GM23338 (cell line): Measurements from ENCODE around the gene UNC13C. TPM values are rescaled to one million over a fixed set of nuclear protein-coding genes. Genes with fewer than 3 reads are reported as not detected.

Experiments
- ATAC-seq: fragments of 200-7000 bp; cut with Tn5 transposase; 3 replicates; pipeline ENCODE4 v1.9.1; 2020
- DNase-seq: peaks from one replicate; pipeline ENCODE4 v3.0.0-alpha.2; 2015; ENCODE audit warnings: low spot score
- H2AFZ ChIP-seq: fragments of 200-600 bp; sonication (generic); 2 replicates; pipeline ENCODE4 v1.8.0; 2016; ENCODE audit warnings: antibody characterized with exemption, mild to moderate bottlenecking, moderate library complexity
- H3F3A ChIP-seq: fragments of 200-600 bp; sonication (generic); replicated peaks from 2 replicates; pipeline ENCODE4 v1.8.0; 2017; ENCODE audit warnings: antibody characterized with exemption, mixed run types, low read depth
- H3K27ac ChIP-seq: fragments of 200-600 bp; sonication (generic); 2 replicates; pipeline ENCODE4 v1.6.1; 2016; ENCODE audit warnings: low read depth
- H3K27me3 ChIP-seq: fragments of 200-600 bp; sonication (generic); 2 replicates; pipeline ENCODE4 v1.8.0; 2016; ENCODE audit warnings: mild to moderate bottlenecking, mixed run types, moderate library complexity; ENCODE audit not compliant: insufficient read depth
- H3K36me3 ChIP-seq: fragments of 200-600 bp; sonication (generic); 2 replicates; pipeline ENCODE4 v1.8.0; 2016; ENCODE audit warnings: mild to moderate bottlenecking; ENCODE audit not compliant: insufficient read depth
- H3K4me1 ChIP-seq: fragments of 200-600 bp; sonication (generic); 2 replicates; pipeline ENCODE4 v1.8.0; 2016; ENCODE audit warnings: mild to moderate bottlenecking, moderate library complexity; ENCODE audit not compliant: insufficient read depth
- H3K4me2 ChIP-seq: fragments of 200-600 bp; sonication (generic); 2 replicates; pipeline ENCODE4 v1.7.1; 2017; ENCODE audit warnings: mixed run types
- H3K4me3 ChIP-seq: fragments of 200-600 bp; sonication (generic); 2 replicates; pipeline ENCODE4 v1.6.1; 2016; ENCODE audit warnings: mixed run types
- H3K79me2 ChIP-seq: fragments of 200-600 bp; sonication (generic); replicated peaks from 2 replicates; pipeline ENCODE4 v1.8.0; 2017; ENCODE audit warnings: mild to moderate bottlenecking; ENCODE audit not compliant: insufficient read depth
- H3K9me2 ChIP-seq: fragments of 200-600 bp; sonication (generic); 2 replicates; pipeline ENCODE4 v1.8.0; 2017; ENCODE audit not compliant: insufficient read depth
- H4K20me1 ChIP-seq: fragments of 200-600 bp; sonication (generic); replicated peaks from 2 replicates; pipeline ENCODE4 v1.8.0; 2017; ENCODE audit warnings: mild to moderate bottlenecking; ENCODE audit not compliant: insufficient read depth
- H3K27ac Mint-ChIP-seq: 2 replicates; pipeline ENCODE4 v1.8.0; 2020; ENCODE audit warnings: inconsistent platforms, mild to moderate bottlenecking, moderate library complexity, mixed read lengths
- H3K27me3 Mint-ChIP-seq: 3 replicates; pipeline ENCODE4 v1.8.0; 2022; ENCODE audit warnings: low read depth, mild to moderate bottlenecking, moderate library complexity, mixed read lengths, inconsistent platforms; ENCODE audit not compliant: insufficient read depth, poor library complexity
- H3K36me3 Mint-ChIP-seq: 3 replicates; pipeline ENCODE4 v1.8.0; 2021; ENCODE audit warnings: low read depth, mild to moderate bottlenecking, inconsistent platforms, moderate library complexity, mixed read lengths
- H3K4me1 Mint-ChIP-seq: 3 replicates; pipeline ENCODE4 v1.8.0; 2020; ENCODE audit warnings: mild to moderate bottlenecking, inconsistent platforms, mixed read lengths
- H3K4me3 Mint-ChIP-seq: 3 replicates; pipeline ENCODE4 v1.8.0; 2021; ENCODE audit warnings: moderate library complexity, mild to moderate bottlenecking, inconsistent platforms, mixed read lengths
- H3K9me3 Mint-ChIP-seq: 3 replicates; pipeline ENCODE4 v1.8.0; 2020; ENCODE audit warnings: moderate library complexity, mild to moderate bottlenecking, inconsistent platforms, mixed read lengths
- CREB1 ChIP-seq: fragments of 250-450 bp; sonication (Bioruptor Pico); IDR thresholded peaks from 2 replicates; pipeline ENCODE4 v1.5.0; 2020; ENCODE audit warnings: low read depth, mild to moderate bottlenecking, moderate library complexity
- CTCF ChIP-seq, 2 experiments: fragments of 200-600 bp in 1 of 2; sonication (generic) in 1 of 2; conservative IDR thresholded peaks; 2 replicates each; pipeline versions ENCODE4 v1.5.1 to v1.6.1; 2016 to 2017; ENCODE audit warnings: antibody characterized with exemption in 2 of 2, low read depth in 2 of 2, mild to moderate bottlenecking in 2 of 2, moderate library complexity in 1 of 2
- ETS1 ChIP-seq: IDR thresholded peaks from 2 replicates; pipeline ENCODE4 v1.6.1; 2016; ENCODE audit warnings: antibody characterized with exemption
- EZH2 ChIP-seq: fragments of 200-600 bp; sonication (generic); IDR thresholded peaks from one replicate; pipeline ENCODE4 v1.8.0; 2017; ENCODE audit warnings: antibody characterized with exemption, mild to moderate bottlenecking, low read depth; ENCODE audit not compliant: unreplicated experiment
- EZH2phosphoT487 ChIP-seq: fragments of 200-600 bp; sonication (generic); IDR thresholded peaks from one replicate; pipeline ENCODE4 v1.8.1; 2018; ENCODE audit warnings: antibody characterized with exemption; ENCODE audit not compliant: unreplicated experiment
- JUNB ChIP-seq: IDR thresholded peaks from one replicate; pipeline ENCODE4 v1.6.1; 2016; ENCODE audit warnings: antibody characterized with exemption; ENCODE audit not compliant: unreplicated experiment
- NANOG ChIP-seq: IDR thresholded peaks from 2 replicates; pipeline ENCODE4 v1.6.1; 2016; ENCODE audit warnings: antibody characterized with exemption, borderline replicate concordance
- POLR2AphosphoS5 ChIP-seq: IDR thresholded peaks from 2 replicates; pipeline ENCODE4 v1.6.1; 2016; ENCODE audit warnings: antibody characterized with exemption, low read depth
- REST ChIP-seq: IDR thresholded peaks from one replicate; pipeline ENCODE4 v1.6.1; 2018; ENCODE audit warnings: antibody characterized with exemption; ENCODE audit not compliant: unreplicated experiment
- STAT1 ChIP-seq: IDR thresholded peaks from one replicate; pipeline ENCODE4 v1.6.1; 2016; ENCODE audit warnings: antibody characterized with exemption; ENCODE audit not compliant: unreplicated experiment
- ZNF114 ChIP-seq: fragments of 250-450 bp; sonication (Bioruptor Pico); IDR thresholded peaks from 2 replicates; pipeline ENCODE4 v1.5.0; 2020; ENCODE audit warnings: mild to moderate bottlenecking, moderate library complexity
- ZNF331 ChIP-seq: fragments of 250-450 bp; sonication (Bioruptor Pico); IDR thresholded peaks from 2 replicates; pipeline ENCODE4 v1.5.0; 2020; ENCODE audit warnings: low read depth, mild to moderate bottlenecking, moderate library complexity
- ZNF462 ChIP-seq: fragments of 250-450 bp; sonication (Bioruptor Pico); IDR thresholded peaks from 2 replicates; pipeline ENCODE4 v1.5.0; 2020; ENCODE audit warnings: mild to moderate bottlenecking, moderate library complexity
- polyA plus RNA-seq: library from polyadenylated mRNA; unstranded; fragments of >200 nt; fragmentation: Nextera tagmentation; extraction: Ambion mirVana; gene quantifications from 2 replicates; pipeline ENCODE4 v1.2.1, GENCODE V29; 2016
- total RNA-seq: library from RNA; depleted of rRNA; stranded (reverse); fragments of >200 nt; shearing (Covaris generic); gene quantifications from 2 replicates; pipeline ENCODE4 v1.2.3, GENCODE V29; 2014

The UNC13C gene
- total and polyA plus RNA-seq, 2 experiments from 2014 or later, result 0.03 TPM; not detected in 1

- TF ChIP-seq EZH2, result no peak
These were observed 657.9 kb downstream of the UNC13C start (continued) for GRCh38 chr15:54636147-54636546.

GRCh38 chr15:54638666-54639065 lies 660.4 kb downstream of the UNC13C start:
- Mint-ChIP-seq H3K4me1 (no peaks in the 10 kb centered on the region), H3K36me3 (no peaks in the 10 kb centered on the region), H3K4me3 (no peak overlapping the region), H3K27ac (no peak overlapping the region), H3K27me3 (no peaks in the 10 kb centered on the region), H3K9me3 (peaks cover 50% of the 10 kb centered on the region)
- Histone ChIP-seq H4K20me1 (no peaks in the 10 kb centered on the region), H3K9me2 (no peaks in the 10 kb centered on the region), H3K4me3 (no peak overlapping the region), H3K27ac (no peak overlapping the region), H3K4me2 (no peak overlapping the region), H3F3A (no peaks in the 10 kb centered on the region), H3K4me1 (no peaks in the 10 kb centered on the region), H3K36me3 (0 out of 2 replicates have a peak, but pooled peaks cover 4% of the 10 kb centered on the region), H2AFZ (no peak overlapping the region), H3K79me2 (no peaks in the 10 kb centered on the region), H3K27me3 (no peaks in the 10 kb centered on the region)
- no peak for DNase-seq
- TF ChIP-seq EZH2, result no peak
- TF ChIP-seq POLR2AphosphoS5, result no peak
- TF ChIP-seq NANOG, result no peak
- no peak for TF ChIP-seq EZH2phosphoT487
- no peak for TF ChIP-seq REST
- TF ChIP-seq CTCF (conservative IDR thresholded peaks at IDR 0.05; ENCODE audit: low read depth in 2 of 2), result no peak
- no peak for TF ChIP-seq ZNF331
- no peak for TF ChIP-seq STAT1
- TF ChIP-seq ZNF462, result no peak
- no peak for TF ChIP-seq JUNB
- no peak for TF ChIP-seq ETS1
- TF ChIP-seq CREB1, result no peak
- TF ChIP-seq ZNF114 (CRISPR knock-in tag), result no peak
- no peak for ATAC-seq
